SH-SY5Y (cell line): Measurements from ENCODE around the gene PCDH9.

Experiments
- GATA2 ChIP-seq: IDR thresholded peaks from 2 replicates; pipeline ENCODE4 v1.6.1; 2011; ENCODE audit warnings: mild to moderate bottlenecking, low read depth, low read length
- GATA3 ChIP-seq: IDR thresholded peaks from 2 replicates; pipeline ENCODE4 v1.6.1; 2011; ENCODE audit warnings: low read depth, mild to moderate bottlenecking, low read length, moderate library complexity

GRCh38 chr13:67238277-67238859 lies 8.2 kb upstream of the PCDH9 start:
- TF ChIP-seq GATA3: no peak
- no peak for TF ChIP-seq GATA2
